VCaP (cell line): ENCODE results near the gene ZDHHC11.
"Not testable (repeated sequence)": the region's sequence is repeated elsewhere in the genome, so short reads cannot be mapped to it uniquely, and the experiment has no call there.

Experiments
- H3K27ac ChIP-seq: fragments of 450-650 bp; 2 replicates; pipeline ENCODE4 v1.5.1; 2017
- TF ChIP-seq, protein P1 (sequence below): fragments of 450-650 bp; conservative IDR thresholded peaks from 2 replicates; pipeline ENCODE4 v1.5.1; 2017; ENCODE audit warnings: mild to moderate bottlenecking, moderate library complexity

The ZDHHC11 gene

DNA sequence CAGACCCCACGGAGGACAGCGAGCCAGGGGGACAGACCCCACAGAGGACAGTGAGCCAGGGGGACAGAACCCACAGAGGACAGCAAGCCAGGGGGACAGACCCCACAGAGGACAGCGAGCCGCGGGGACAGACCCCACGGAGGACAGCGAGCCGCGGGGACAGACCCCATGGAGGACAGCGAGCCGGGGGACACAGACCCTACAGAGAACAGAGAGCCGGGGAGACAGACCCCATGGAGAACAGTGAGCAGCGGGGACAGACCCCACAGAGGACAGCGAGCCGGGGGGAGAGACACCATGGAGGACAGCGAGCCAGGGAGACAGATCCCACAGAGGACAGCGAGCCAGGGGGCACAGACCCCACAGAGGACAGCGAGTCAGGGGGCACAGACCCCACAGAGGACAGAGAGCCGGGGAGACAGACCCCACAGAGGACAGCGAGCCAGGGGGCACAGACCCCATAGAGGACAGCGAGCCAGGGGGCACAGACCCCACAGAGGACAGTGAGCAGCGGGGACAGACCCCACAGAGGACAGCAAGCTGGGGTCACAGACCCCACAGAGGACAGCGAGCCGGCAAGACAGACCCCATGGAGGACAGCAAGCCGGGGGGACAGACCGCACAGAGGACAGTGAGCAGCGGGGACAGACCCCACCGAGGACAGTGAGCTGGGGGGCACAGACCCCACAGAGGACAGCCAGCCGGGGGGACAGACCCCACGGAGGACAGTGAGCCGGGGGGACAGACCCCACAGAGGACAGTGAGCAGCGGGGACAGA, 4.4 kb upstream of the ZDHHC11 start:
- TF ChIP-seq, protein P1, sequence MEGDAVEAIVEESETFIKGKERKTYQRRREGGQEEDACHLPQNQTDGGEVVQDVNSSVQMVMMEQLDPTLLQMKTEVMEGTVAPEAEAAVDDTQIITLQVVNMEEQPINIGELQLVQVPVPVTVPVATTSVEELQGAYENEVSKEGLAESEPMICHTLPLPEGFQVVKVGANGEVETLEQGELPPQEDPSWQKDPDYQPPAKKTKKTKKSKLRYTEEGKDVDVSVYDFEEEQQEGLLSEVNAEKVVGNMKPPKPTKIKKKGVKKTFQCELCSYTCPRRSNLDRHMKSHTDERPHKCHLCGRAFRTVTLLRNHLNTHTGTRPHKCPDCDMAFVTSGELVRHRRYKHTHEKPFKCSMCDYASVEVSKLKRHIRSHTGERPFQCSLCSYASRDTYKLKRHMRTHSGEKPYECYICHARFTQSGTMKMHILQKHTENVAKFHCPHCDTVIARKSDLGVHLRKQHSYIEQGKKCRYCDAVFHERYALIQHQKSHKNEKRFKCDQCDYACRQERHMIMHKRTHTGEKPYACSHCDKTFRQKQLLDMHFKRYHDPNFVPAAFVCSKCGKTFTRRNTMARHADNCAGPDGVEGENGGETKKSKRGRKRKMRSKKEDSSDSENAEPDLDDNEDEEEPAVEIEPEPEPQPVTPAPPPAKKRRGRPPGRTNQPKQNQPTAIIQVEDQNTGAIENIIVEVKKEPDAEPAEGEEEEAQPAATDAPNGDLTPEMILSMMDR: no peak
- H3K27ac ChIP-seq: no peak overlapping the region

DNA sequence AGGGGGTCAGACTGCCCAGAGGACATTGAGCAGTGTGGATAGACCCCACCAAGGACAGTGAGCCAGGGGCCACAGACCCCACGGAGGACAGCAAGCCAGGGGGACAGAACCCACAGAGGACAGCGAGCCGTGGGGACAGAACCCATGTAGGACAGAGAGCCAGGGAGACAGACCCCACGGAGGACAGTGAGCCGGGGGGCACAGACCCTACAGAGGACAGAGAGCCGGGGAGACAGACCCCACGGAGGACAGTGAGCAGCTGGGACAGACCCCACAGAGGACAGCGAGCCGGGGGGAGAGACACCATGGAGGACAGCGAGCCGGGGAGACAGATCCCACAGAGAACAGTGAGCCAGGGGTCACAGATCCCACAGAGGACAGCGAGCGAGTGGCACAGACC, 3.4 kb upstream of the ZDHHC11 start:
- TF ChIP-seq, protein P1: no peak
- no peak overlapping the region for H3K27ac ChIP-seq

DNA sequence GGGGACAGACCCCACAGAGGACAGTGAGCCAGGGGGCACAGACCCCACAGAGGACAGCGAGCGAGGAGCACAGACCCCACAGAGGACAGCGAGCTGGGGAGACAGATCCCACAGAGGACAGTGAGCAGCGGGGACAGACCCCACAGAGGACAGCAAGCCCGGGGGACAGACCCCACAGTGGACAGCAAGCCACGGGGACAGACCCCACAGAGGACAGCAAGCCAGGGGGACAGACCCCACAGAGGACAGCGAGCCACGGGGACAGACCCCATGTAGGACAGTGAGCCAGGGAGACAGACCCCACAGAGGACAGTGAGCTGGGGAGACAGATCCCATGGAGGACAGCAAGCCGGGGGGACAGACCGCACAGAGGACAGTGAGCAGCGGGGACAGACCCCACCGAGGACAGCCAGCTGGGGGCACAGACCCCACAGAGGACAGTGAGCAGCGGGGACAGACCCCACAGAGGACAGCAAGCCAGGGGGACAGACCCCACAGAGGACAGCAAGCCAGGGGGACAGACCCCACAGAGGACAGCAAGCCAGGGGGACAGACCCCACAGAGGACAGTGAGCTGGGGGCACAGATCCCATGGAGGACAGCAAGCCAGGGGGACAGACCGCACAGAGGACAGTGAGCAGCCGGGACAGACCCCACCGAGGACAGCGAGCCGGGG, 2.8 kb upstream of the ZDHHC11 start:
- H3K27ac ChIP-seq: not testable (repeated sequence)

DNA sequence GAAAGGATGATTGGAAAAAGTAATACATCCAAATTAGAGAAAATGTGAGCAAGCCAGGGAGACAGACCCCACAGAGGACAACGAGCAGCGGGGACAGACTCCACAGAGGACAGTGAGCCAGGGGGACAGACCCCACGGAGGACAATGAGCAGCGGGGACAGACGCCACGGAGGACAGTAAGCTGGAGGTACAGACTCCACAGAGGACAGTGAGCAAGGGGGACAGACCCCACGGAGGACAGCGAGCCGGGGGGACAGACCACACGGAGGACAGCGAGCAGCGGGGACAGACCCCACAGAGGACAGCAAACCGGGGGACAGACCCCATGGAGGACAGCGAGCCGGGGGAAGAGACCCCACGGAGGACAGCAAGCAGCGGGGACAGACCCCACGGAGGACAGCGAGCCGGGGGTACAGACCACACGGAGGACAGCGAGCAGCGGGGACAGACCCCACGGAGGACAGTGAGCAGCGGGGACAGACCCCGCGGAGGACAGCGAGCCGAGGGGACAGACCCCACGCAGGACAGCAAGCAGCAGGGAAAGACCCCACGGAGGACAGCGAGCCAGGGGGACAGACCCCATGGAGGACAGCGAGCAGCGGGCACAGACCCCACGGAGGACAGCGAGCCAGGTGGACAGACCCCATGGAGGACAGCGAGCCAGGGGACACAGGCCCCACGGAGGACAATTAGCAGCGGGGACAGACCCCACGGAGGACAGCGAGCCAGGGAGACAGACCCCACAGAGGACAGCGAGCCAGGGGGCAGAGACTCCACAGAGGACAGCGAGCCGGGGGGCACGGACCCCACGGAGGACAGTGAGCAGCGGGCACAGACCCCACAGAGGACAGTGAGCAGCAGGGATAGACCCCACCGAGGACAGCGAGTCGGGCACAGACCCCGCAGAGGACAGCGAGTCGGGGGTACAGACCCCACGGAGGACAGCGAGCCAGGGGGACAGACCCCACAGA, 1.9 kb upstream of the ZDHHC11 start:
- H3K27ac ChIP-seq: no peak overlapping the region
- TF ChIP-seq, protein P1: no peak

DNA sequence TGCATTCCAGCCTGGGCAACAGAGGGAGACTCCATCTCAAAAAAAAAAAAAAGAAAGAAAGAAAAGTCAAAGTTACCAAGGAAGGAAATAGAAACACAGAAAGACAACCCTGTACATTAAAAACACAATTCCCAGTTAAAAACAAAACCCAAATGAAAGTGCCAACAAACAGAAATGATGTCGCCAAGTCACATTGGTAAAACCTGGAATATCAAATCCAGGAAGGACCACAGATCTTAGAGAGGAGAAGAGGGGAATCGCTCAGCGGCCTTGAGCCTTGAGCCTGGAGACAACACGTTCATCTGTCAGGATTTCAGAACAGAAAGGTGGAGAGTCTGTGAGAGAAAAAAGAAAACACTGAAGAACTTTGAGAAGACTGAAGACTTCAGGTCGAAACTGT, 1.2 kb upstream of the ZDHHC11 start:
- H3K27ac ChIP-seq: no peak overlapping the region
- TF ChIP-seq, protein P1: no peak

DNA sequence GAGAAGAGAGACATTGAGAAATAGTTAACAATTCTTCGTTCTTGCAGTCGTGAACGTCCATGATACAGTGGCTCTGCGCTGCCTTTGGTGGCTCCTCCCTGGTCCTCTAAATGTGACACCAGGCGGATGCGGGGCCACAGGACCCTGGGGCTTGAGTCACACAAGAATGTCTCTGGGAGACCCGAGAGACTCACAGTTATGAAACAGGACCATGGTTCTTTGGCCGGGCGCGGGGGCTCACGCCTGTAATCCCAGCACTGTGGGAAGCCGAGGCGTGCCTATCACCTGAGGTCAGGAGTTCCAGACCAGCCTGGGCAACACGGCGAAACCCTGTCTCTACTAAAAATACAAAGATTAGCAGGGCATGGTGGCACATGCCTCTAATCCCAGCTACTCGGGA, 767 bp upstream of the ZDHHC11 start:
- TF ChIP-seq, protein P1: no peak
- H3K27ac ChIP-seq: no peak overlapping the region

DNA sequence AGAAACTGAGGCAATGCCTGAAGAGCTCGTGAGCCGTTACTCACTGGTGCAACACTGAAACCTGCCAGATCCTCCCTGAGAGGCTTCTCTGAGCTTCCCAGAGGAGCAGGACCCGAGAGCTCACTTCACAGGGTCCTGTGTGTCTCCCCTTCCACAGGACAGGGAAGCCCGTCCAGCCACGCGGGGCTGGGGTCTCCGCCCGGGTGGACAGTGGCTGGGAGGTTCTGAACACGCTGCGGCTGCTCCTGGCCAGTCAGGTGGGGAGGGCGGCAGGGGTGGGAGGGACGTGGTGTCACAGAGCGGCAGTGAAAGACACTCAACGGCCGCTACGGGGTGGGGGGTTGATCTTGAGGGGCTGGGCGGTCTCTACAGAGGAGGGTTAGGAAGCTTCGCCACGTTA, 290 bp upstream of the ZDHHC11 start:
- no peak overlapping the region; the same call in 1 of the 2 replicates for H3K27ac ChIP-seq
- TF ChIP-seq, protein P1: no peak
